Lung microvascular endothelial cell (primary cell): ENCODE results near the gene BDKRB2. TPM values are rescaled to one million over a fixed set of nuclear protein-coding genes. Genes with fewer than 3 reads are reported as not detected.

Experiments used
- DNase-seq, 2 donors: peaks; one replicate each; pipeline versions ENCODE4 v3.0.0 to v3.0.0-alpha.2; 2010; ENCODE audit warnings: low read depth in 2 of 2
- total RNA-seq: library from RNA; depleted of rRNA; stranded (reverse); fragments of >200 nt; gene quantifications from 2 replicates; pipeline ENCODE4 v1.2.1, GENCODE V29; 2014

BDKRB2 gene
- total RNA-seq, 1 donor from 2014 or later, result under 0.01 TPM

- no peak for DNase-seq
These were observed 28.4 kb upstream of the BDKRB2 start for GRCh38 chr14:96176275-96176674.

DNA sequence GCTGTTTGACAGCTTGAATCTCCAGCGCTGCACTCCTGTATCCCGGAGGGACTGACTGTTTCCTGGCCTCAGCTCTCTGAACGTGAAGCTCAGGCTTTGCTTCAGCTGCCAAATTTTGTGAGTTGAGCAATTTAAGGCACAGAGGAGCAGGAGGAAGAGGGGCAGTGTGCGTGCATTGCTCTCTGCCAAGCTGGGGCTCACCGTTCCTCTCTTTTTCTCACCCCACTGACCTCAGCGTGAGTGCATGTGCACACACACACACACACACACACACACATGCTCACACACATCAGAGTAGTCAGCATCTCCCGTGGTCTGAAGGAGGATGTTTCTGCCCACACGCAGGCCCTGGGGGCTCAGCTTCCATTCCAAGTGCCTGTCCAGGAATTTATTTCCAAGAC, 27.8 kb upstream of the BDKRB2 start:
- DNase-seq, result no peak

DNA sequence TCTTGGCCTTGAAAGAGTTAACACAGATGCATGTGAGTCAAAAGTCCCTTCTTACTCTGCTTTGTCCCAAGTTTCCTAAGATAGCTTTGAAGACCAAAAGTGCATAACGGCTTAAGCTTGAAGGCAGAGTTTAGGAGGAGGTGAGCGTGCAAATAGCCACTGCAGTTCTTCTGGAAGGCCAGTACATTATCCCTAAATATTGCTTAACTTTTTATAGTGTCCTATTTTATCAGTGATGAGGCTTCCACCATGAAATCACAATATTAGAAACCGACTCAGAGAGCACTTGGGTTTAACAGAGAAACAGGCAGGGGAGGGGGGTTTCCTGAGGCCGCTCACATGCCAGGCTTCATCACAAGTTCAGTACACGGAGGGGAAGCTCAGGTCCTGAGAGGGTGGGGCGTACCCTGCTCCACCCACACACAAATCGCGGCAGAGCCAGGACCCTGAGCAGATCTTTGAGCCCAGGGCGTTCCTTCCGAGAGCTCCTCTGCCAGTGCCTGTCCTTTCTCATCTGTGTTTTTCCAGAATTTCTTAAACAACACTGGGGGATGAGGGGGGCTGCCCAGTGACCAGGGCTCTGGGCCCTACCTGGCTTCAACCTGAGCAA, 26.8 kb upstream of the BDKRB2 start:
- DNase-seq, result no peak

- no peak for DNase-seq
These were observed 25.9 kb upstream of the BDKRB2 start for GRCh38 chr14:96178461-96179321.

- DNase-seq, result no peak
These were observed 24.4 kb upstream of the BDKRB2 start for GRCh38 chr14:96180043-96180874.

DNA sequence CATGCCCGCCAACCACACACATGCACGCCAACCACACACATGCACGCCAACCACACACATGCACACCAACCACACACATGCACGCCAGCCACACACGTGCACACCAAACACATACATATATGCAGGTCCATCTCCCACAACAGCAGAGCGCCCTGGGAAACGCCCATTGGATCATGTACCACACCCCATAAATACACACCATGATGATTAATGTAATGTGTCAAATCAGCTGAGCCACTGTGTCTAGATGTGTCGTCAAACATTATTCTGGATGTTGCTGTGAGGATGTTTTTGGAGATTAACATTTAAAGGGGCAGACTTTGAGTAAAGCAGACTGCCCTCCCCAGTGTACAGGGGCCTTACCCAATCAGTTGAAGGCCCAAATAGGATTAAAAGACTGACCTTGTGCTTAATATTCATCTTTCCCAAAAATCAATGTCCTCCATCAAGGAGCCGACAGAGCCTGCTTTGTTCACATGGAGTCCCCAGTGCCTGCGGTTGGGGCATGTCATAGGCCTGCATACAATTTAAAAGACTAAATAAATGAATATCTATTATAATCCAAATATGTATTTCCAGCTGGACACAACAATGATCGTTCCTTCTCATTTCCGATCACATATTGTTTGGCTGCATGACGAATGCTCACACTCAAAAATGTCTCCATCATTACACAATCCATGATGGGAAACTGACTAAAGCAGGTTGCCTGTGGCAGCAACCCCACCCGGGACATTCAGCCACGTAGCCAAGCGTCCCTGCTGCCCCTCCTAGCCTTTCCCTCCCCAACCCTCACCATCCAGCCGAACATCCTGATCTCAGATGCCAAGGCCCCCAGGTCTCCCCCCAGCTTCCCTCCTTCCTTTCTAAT, 23.2 kb upstream of the BDKRB2 start:
- DNase-seq, result peak in 1 of 2 donors; percentile 18

- no peak for DNase-seq
These were observed 22.1 kb upstream of the BDKRB2 start for GRCh38 chr14:96182546-96182945.

- DNase-seq, result no peak
These were observed 19.9 kb upstream of the BDKRB2 start for GRCh38 chr14:96184737-96185136.

DNA sequence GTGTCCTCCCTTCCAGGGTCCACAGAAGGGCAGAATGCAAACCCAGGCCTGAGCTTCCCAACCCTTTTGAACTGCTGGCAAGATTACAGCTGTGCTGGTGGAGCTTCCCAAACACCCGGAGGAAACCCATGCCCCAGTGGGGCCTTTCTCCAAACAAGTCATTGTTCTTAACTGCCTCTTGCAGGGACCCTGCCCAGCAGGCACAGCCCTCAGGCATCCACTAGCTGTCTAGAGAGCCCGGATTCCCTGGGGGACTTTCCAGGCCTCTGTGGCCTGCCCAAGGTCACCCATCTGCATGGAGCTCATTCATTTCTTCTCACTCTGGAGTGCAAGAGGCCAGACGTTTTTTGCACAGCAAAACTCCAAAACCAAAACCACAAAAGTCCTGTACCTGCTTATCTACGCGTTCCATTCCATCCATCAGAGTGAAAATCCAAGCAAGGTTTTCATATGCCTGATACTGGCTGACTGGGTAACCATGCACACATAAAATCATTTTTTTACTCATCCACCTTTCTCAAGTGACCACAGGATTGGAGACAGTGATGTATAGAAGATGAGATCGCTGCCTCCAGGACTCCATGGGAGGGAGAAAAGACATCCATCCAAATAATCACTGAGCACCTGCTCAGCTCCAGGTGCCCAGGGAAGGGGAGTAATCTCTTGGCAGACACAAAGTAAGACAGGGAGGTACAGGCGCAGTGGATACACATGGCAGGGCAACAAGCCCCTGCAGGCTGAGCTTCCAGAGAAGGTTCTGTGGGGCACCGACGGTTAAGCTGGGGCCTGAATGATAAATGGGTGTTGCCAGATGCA, 17.2 kb upstream of the BDKRB2 start:
- DNase-seq, result no peak

DNA sequence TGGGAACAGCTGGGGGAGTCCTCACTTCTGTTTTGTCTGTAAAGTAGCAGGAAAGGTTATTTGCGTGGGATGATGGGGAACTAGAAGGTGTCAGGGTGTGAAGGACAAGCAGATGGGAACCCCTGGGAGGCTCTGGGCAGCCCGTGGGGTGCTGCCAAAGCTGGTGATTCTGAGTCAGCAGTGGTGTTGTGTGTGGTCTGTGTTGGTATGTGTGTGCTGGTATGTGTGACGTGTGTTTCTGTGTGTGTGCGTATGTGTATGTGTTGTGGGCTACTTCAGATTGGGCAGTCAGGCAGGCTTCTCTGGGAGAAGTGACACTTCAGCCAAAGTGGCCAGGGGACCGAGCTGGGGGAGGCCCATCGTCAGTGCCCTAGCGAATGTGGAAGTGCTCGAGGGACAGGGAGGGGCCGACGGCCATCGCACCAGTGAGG, 15.3 kb upstream of the BDKRB2 start:
- DNase-seq, result no peak

- DNase-seq, result no peak
These were observed 13.3 kb upstream of the BDKRB2 start for GRCh38 chr14:96191353-96191752.

DNA sequence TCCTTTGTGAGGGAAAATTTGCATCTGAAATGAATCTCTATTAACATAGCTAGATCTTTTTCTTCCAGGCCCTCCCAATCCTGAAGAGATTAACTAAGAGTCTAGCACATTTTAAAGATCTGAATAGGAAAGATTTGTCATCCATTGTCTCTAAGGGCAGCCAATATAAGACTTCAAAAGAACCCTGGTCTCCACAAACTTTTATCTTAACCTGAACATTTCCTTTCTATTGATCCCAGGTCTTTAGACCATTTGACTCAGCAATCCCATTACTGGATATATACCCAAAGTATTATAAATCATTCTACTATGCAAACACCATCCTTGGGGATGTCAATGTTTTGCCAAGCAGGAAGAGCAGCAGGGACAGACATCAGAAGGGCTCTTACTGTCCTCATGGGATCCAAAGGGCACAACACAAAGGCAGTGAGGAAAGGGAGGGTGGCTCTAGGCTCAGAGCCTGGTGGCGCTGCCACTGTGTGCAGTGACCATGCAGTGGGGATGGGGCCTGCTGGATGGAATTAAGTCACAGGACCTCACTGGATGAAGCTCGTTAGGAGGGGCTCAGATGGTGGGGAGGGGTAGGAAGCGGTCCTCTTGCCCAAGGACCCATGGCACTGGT, 12.7 kb upstream of the BDKRB2 start:
- no peak for DNase-seq

GRCh38 chr14:96192975-96193805, 11.4 kb upstream of the BDKRB2 start:
- DNase-seq, result peak in 1 of 2 donors; percentile 8

DNA sequence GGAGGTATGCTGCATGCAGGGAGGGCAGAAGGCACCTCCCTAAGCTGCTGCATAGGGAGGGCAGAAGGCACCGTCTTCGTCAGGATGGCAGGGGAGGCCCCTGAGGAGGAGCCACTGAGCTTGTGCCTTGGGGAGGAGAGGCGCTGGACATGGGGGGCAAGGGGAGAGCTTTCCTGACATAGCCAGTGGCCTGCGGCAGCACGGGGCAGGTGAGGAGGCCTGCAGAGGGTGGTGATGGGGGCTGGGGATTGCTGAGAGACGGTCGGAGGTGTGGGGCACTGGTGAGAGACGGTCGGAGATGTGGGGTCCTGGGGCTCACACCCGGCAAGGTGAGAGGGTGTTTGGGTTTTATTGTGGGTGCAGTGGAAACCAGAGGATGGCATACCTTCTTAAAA, 10.4 kb upstream of the BDKRB2 start:
- no peak for DNase-seq

DNA sequence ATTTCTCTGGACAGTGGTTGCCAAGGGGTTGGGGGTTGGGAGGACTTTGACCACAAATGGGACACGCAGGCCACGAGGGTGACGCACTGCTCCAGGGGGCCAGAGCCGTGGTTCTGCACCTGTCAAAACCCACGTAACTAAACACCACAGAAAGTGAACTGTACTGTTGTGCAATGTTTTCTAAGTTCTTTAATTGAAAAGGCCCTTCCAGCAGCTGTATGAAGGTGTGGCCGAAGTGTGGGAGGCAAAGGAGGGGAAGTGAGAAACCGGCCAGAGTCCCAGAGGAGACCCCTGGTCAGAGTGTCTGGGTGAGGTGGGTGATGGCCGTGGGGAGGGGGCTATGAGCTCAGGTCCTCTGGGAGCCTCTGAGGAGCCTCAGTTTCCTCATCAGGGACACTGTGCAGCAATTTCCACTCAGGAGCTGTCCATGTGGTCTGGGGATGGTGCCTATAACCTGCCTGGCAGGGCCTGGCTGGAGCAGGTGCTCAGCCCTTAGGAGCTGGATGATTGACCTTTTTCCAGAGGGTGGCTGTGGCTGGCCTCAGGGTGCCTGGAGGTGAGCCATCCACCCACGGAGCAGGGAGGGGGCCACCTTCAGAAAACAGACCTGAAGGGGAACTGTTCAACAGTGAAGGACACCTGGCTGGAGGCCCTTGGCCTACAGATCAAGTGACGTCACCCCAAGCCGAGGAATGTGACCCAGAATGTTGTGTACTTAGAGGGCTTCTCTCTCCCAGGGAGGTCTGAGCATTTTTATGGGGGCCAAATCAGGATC, 9.8 kb upstream of the BDKRB2 start:
- no peak for DNase-seq

DNA sequence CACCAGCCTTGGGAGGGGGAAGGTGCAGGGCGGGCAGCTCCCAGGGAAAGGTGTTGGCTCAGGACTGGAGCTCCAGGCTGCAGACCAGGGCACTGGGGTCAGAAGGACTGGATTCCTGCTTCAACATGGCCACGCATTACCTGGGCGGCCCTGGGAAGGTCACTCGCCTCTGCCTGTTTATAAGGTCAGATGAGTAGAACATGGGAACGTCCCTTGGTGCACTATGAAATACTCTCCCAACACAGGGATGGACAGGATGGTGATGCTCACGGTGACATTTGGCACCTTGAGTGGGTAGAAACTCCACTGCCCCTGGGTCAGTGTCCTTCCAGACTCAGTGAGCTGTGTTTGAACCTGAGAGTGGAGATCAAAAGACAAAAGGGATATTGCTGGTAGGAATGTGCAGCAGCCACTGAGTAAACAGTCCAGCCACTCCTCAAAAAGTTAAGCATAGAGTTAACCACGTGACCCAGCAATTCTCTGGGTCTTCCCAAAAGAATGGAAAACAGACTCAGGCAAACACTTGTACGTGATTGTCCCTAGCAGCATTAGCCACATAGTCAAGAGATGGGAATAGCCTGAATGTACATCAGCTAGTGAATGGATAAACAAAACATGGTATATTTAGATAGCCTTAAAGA, 9.1 kb upstream of the BDKRB2 start:
- no peak for DNase-seq

GRCh38 chr14:96197163-96197852, 7.3 kb upstream of the BDKRB2 start:
- no peak for DNase-seq
